IMR-90 (cell line): Measurements from ENCODE around the gene TMPRSS9. TPM values are rescaled to one million over a fixed set of nuclear protein-coding genes. Genes with fewer than 3 reads are reported as not detected.
A peak's percentile ranks its signal among the peaks of the same experiment; 100 is the strongest.

Source experiments
- ATAC-seq: fragments of 200-7000 bp; cut with Tn5 transposase; 2 replicates; pipeline ENCODE4 v1.9.1; 2020; ENCODE audit warnings: low read depth, mild to moderate bottlenecking, moderate library complexity
- BruUV-seq: library from RNA; stranded (reverse); fragments of 400-500 nt; replicated peaks from 2 replicates; lab custom pipeline; 2021; lab: Mats Ljungman, UMichigan
- CTCF ChIA-PET: fragments of 300-600 bp; formaldehyde crosslinking; extraction: SDS; loops from one replicate; lab custom pipeline; 2021; ENCODE audit warnings: antibody characterized with exemption; lab: Yijun Ruan, JAX
- POLR2A ChIA-PET: fragments of 300-600 bp; sonication (Branson Sonifier 250); formaldehyde crosslinking; loops from one replicate; lab custom pipeline; 2022; ENCODE audit warnings: antibody characterized with exemption; ENCODE audit not compliant: unreplicated experiment; lab: Charles Lee
- DNase-seq: peaks from one replicate; pipeline ENCODE4 v3.0.0; 2013
- H2AFZ ChIP-seq: replicated peaks from 2 replicates; pipeline ENCODE3; 2013; ENCODE audit warnings: low read length, mild to moderate bottlenecking; ENCODE audit not compliant: poor library complexity
- H2AK5ac ChIP-seq: 2 replicates; pipeline ENCODE4 v1.6.1; 2013; ENCODE audit warnings: low read depth, low read length, inconsistent platforms
- H2AK9ac ChIP-seq: replicated peaks from 2 replicates; pipeline ENCODE3; 2013; ENCODE audit warnings: mild to moderate bottlenecking, low read depth, low read length, moderate library complexity; ENCODE audit not compliant: poor library complexity
- H2BK120ac ChIP-seq: 2 replicates; pipeline ENCODE4 v1.6.1; 2013; ENCODE audit warnings: low read depth, low read length, inconsistent platforms
- H2BK15ac ChIP-seq: 3 replicates; pipeline ENCODE4 v1.6.1; 2013; ENCODE audit warnings: low read depth, low read length, inconsistent platforms
- H2BK20ac ChIP-seq: 2 replicates; pipeline ENCODE4 v1.6.1; 2013; ENCODE audit warnings: low read depth, mild to moderate bottlenecking, inconsistent platforms, low read length, moderate library complexity
- H2BK5ac ChIP-seq: 2 replicates; pipeline ENCODE4 v1.6.1; 2013; ENCODE audit warnings: mild to moderate bottlenecking, low read depth, low read length, inconsistent platforms; ENCODE audit not compliant: poor library complexity, severe bottlenecking
- H3K14ac ChIP-seq: replicated peaks from 2 replicates; pipeline ENCODE4 v1.6.1; 2013; ENCODE audit warnings: low read depth, low read length, inconsistent platforms
- H3K18ac ChIP-seq: 2 replicates; pipeline ENCODE4 v1.6.1; 2013; ENCODE audit warnings: low read depth, low read length, control low read depth
- H3K23ac ChIP-seq: 2 replicates; pipeline ENCODE4 v1.6.1; 2013; ENCODE audit warnings: low read depth, low read length, inconsistent platforms
- H3K27ac ChIP-seq: 2 replicates; pipeline ENCODE4 v1.5.1; 2013; ENCODE audit warnings: mild to moderate bottlenecking, control low read depth, low read length; ENCODE audit not compliant: insufficient read depth
- H3K27me3 ChIP-seq: 2 replicates; pipeline ENCODE4 v1.6.1; 2013; ENCODE audit warnings: low read length; ENCODE audit not compliant: control insufficient read depth, insufficient read depth
- H3K36me3 ChIP-seq: 2 replicates; pipeline ENCODE4 v1.6.1; 2013; ENCODE audit warnings: low read length, mixed read lengths; ENCODE audit not compliant: control insufficient read depth, insufficient read depth
- H3K4ac ChIP-seq: 2 replicates; pipeline ENCODE4 v1.6.1; 2013; ENCODE audit warnings: low read depth, low read length, inconsistent platforms
- H3K4me1 ChIP-seq: 2 replicates; pipeline ENCODE4 v1.6.1; 2013; ENCODE audit warnings: low read length, mixed read lengths; ENCODE audit not compliant: control insufficient read depth, insufficient read depth
- H3K4me2 ChIP-seq: 2 replicates; pipeline ENCODE4 v1.6.1; 2013; ENCODE audit warnings: low read depth, mild to moderate bottlenecking, control low read depth, low read length, moderate library complexity
- H3K4me3 ChIP-seq: 2 replicates; pipeline ENCODE4 v1.5.1; 2013; ENCODE audit warnings: low read depth, mild to moderate bottlenecking, control low read depth, low read length, moderate library complexity; ENCODE audit not compliant: insufficient read depth
- H3K56ac ChIP-seq: 2 replicates; pipeline ENCODE4 v1.6.1; 2013; ENCODE audit warnings: low read length, inconsistent platforms; ENCODE audit not compliant: insufficient read depth; ENCODE audit errors: extremely low read depth
- H3K79me1 ChIP-seq, 2 experiments: 2 replicates each; pipeline ENCODE4 v1.6.1; 2013; ENCODE audit warnings: low read length in 2 of 2, inconsistent platforms in 1 of 2, low read depth in 1 of 2
- H3K9ac ChIP-seq: 2 replicates; pipeline ENCODE4 v1.6.1; 2013; ENCODE audit warnings: low read depth, low read length, control low read depth
- H3K9me1 ChIP-seq: 2 replicates; pipeline ENCODE4 v1.6.1; 2013; ENCODE audit warnings: low read length, inconsistent platforms; ENCODE audit not compliant: insufficient read depth
- H3K9me3 ChIP-seq: 2 replicates; pipeline ENCODE4 v1.6.1; 2013; ENCODE audit warnings: low read length; ENCODE audit not compliant: control insufficient read depth, insufficient read depth
- H4K20me1 ChIP-seq: 2 replicates; pipeline ENCODE4 v1.6.1; 2013; ENCODE audit warnings: low read length, inconsistent platforms; ENCODE audit not compliant: insufficient read depth
- H4K5ac ChIP-seq: 2 replicates; pipeline ENCODE4 v1.6.1; 2013; ENCODE audit warnings: mild to moderate bottlenecking, low read depth, low read length, control low read depth
- H4K8ac ChIP-seq, 2 experiments: 2 replicates each; pipeline ENCODE4 v1.6.1; 2013; ENCODE audit warnings: low read depth in 2 of 2, low read length in 2 of 2, control low read depth in 1 of 2, inconsistent platforms in 1 of 2
- H4K91ac ChIP-seq: 2 replicates; pipeline ENCODE4 v1.6.1; 2013; ENCODE audit warnings: low read depth, low read length, inconsistent platforms; ENCODE audit not compliant: insufficient read depth
- ELK1 ChIP-seq: fragments of 150-350 bp; IDR thresholded peaks from 2 replicates; pipeline ENCODE4 v1.6.1; 2016; ENCODE audit warnings: low read depth, mild to moderate bottlenecking, low read length, moderate library complexity, borderline replicate concordance
- FOS ChIP-seq: fragments of 150-350 bp; IDR thresholded peaks from 2 replicates; pipeline ENCODE4 v1.6.1; 2016; ENCODE audit warnings: low read depth, low read length
- RAD21 ChIP-seq: IDR thresholded peaks from 2 replicates; pipeline ENCODE4 v1.6.1; 2012; ENCODE audit warnings: low read length, improper control_type of control experiment
- WGBS, 2 experiments: methylation state at CpG; one replicate each; pipeline versions ENCODE4 v1.1.5 to v1.1.7; 2013; ENCODE audit warnings: missing lambda C conversion rate in 2 of 2; ENCODE audit not compliant: insufficient read length in 1 of 2; ENCODE audit errors: extremely low coverage in 2 of 2; 5-methylcytosine and 5-hydroxymethylcytosine counted together
- dilution Hi-C: fragments of 300-500 bp; cut with HindIII; formaldehyde crosslinking; loops from one replicate; pipeline ENCODE4 v1.14.3; 2018; ENCODE audit warnings: low sequenced_read_pairs; ENCODE audit not compliant: unreplicated experiment
- in situ Hi-C: fragments of 300-500 bp; cut with MboI; formaldehyde crosslinking; loops from 3 replicates; pipeline ENCODE4 v1.14.3; 2019; ENCODE audit warnings: low sequenced_read_pairs, inconsistent platforms, mixed read lengths
- intact Hi-C: fragments of 100-400 bp; cut with micrococcal nuclease; formaldehyde crosslinking; loops from 2 replicates; pipeline ENCODE4 v1.10.0; 2022
- polyA plus RNA-seq, 3 experiments: library from polyadenylated mRNA; depleted of rRNA; stranded (reverse); fragments of >200 nt; gene quantifications; 2 replicates each; pipeline ENCODE4 v1.2.3, GENCODE V29; 2012; ENCODE audit warnings: low replicate concordance in 1 of 3
- total RNA-seq: library from RNA; depleted of rRNA; stranded (reverse); fragments of >200 nt; gene quantifications from 2 replicates; pipeline ENCODE4 v1.2.3, GENCODE V29; 2012

TMPRSS9 gene
- total and polyA plus RNA-seq, 2 of the 4 experiments (the other 2 are of a cell fraction), result not detected

- Histone ChIP-seq H3K14ac (no peak overlapping the region), H4K20me1 (peaks cover 39% of the 10 kb centered on the region), H2BK15ac (no peak overlapping the region), H3K4me2 (no peak overlapping the region), H3K9ac (no peak overlapping the region), H3K9me1 (peaks cover 13% of the 10 kb centered on the region), H3K4ac (no peak overlapping the region), H3K4me1 (no peaks in the 10 kb centered on the region), H2BK120ac (no peak overlapping the region), H3K9me3 (no peaks in the 10 kb centered on the region), H3K23ac (no peak overlapping the region), H2BK20ac (no peak overlapping the region), H2AK9ac (peak overlapping the region; percentile 42), H2AK5ac (no peak overlapping the region), H3K27ac (no peak overlapping the region), H3K18ac (no peak overlapping the region), H3K36me3 (peaks cover 6% of the 10 kb centered on the region; the same call in 1 of the 2 replicates), H4K91ac (no peak overlapping the region), H2BK5ac (no peak overlapping the region), H4K5ac (no peak overlapping the region), H3K79me1 (peaks cover 29 to 58% of the 10 kb centered on the region in 2 experiments), H3K27me3 (no peaks in the 10 kb centered on the region), H4K8ac (no peak overlapping the region), H3K56ac (no peak overlapping the region), H3K4me3 (no peak overlapping the region), H2AFZ (peak overlapping the region; percentile 32)
- intact Hi-C loops (no loop called here), dilution Hi-C loops (no loop called here), in situ Hi-C loops (no loop called here)
- no TSS peak for BruUV-seq
- no peak for ATAC-seq
- 100% methylated on average over 3 of the region's 3 CpGs; no CpG with 5 or more reads in 1 of the 2 experiments for WGBS, 2 experiments
- ChIA-PET CTCF (no interaction called here), POLR2A (no interaction called here)
- no peak for DNase-seq
- TF ChIP-seq FOS, result no peak
- TF ChIP-seq RAD21, result no peak
- TF ChIP-seq ELK1, result no peak
Observed at GRCh38 chr19:2335848-2336247, 24.2 kb upstream of the TMPRSS9 start.
